GM21528 (cell line): ENCODE data around the gene TPRG1L.

Source experiments
- ATAC-seq: cut with Tn5 transposase; IDR thresholded peaks from one replicate; pipeline ENCODE4 v1.9.1; 2021; ENCODE audit warnings: mild to moderate bottlenecking, moderate library complexity; ENCODE audit not compliant: unreplicated experiment, low FRiP score

TPRG1L gene

DNA sequence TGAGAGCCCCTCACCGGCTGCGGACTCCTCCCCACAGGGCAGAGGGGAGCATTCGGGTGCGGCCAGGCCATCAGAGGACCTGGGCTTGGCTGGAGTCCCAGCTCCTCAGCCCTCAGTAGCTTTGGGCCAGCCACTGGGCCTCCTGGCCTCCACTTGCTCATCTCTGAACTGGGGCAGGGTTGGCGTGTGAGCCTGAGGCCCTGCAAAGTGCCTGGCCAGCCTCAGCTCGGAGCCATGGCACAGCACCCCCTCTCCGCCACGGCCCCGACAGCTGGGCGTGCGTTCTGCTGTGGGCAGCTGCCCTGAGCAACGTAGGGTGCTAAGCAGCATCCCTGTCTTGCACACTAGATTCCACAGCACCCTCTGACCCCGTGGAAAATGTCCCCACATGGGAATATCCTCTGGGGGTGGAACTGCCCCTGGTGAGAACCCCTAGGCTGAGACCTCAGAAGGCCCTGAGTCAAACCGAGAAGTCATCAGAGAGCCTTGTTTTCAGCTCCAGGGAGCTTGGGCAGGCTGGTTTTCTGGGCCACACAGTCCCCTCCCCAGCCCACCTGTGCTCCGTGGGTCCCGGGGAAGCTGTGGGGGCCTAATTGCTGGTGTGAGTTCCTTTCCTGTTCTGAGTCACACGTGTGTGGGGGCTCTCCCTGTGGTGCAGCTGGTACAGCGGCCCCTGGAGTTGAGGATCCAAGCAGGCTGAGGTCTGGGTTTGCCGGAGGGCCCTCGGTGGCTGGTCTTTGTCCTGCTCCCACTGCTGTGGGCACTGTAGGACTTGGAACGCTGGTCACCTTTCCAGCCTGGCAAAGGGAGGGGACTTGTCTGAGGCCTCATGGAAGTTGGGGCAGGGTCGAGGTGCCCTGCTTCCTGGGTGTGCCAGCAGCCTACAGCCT, 52.0 kb downstream of the TPRG1L start:
- peak; percentile 66 for ATAC-seq

DNA sequence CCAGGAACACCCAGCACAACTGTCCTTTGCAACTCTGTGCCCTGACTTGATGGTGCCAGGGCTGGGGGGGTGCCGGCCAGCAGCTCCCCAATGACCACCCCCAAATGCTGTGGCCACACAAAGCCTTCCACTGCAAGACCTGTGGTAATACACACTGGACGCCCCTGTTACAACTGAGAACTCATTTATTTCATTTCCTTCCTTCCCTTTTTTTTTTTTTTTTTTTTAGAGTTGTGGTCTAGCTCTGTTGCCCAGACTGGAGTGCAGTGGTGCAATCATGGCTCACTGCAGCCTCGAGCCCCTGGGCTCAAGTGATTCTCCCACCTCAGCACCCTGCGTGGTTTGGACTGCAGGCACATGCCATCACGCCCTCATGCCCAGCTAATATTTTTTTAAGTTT, 52.7 kb downstream of the TPRG1L start:
- ATAC-seq, result peak; percentile 26

DNA sequence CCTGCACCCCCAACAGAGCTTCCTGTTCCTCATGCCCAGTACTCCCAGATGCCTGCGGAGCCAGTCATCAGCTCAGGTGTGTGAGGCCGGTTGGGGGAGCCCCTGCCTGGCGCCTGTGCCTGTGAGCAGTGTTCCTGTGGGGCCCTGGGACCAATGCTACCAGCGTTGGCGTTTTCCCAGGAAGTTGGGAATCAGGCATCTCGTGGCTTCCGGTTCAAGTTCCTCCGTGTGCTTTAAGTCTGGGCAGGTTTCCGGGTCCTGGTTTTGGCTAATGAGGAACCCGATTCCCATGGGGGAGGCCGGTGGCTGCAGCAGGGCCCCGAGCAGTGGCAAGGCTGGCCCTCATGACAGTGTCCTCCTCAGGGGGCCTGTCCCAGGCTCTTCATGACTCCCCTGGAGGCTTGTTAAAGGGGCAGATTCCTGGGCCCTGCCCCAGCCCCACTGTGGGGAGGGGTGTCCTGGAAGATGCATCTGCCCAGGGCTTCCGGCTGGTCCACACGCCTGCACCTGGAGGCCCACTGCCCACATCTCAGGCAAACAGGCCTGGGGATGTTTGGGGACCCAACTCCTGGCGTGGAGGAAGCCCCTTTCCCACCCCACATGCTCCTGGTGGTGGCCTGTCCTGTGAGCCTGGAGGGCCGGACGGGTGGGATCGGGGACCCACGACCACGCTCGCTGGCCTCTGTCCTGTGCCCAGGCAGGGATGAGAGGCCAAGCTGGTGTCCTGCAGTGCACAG, 53.7 kb downstream of the TPRG1L start:
- no peak for ATAC-seq

DNA sequence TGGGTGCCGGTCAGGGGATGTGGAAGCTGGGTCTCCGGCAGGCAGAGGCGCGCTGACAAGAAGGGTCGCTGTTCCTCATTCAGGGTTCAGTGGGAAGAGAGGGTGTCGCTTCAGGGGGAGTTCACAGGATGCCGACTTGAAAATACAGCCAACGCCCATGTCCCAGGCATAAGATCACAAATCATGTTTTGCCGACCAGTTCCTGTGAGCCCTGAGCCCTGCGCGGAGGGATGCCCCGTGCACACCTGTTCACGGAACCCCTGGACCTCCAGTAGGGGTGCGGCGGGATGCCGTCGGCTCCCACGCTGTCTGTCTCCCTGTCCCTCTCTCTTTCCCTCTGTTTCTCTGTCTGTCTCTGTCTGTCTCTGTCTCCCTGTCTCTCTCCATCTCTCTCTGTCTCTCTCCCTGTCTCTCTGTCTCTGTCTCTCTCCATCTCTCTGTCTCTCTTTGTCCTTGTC, 54.3 kb downstream of the TPRG1L start:
- no peak for ATAC-seq
